Raji (cell line): ENCODE measurements around the gene ADAMTSL3.

Experiments used
- POLR2A ChIP-seq: IDR thresholded peaks from 2 replicates; pipeline ENCODE4 v1.6.1; 2011; ENCODE audit warnings: low read depth, low read length, control low read depth; ENCODE audit not compliant: insufficient read depth

ADAMTSL3 gene

DNA sequence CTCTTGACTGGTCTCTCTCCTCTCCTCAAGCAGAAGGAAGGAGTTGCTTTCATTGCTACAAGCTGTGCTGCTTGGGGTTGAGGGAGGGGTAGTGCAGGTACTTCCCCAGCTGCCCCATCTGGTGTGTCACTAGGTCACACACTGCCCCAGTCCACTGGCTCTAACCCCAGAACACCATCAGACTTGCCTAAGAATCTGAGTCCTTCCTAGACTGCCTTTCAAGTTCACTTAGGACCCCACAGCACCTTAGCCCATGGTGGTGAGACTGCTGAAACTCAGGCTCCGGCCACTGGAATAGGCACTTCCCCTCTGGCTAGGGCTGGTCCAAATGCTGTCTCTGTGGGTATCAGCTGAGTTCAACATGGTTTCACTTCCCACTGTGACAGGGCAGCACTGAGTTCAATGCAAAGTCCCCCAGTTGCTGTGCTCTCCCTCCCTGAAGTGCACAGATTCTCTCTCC is 301.9 kb downstream of the ADAMTSL3 start:
- TF ChIP-seq POLR2A, result no peak

DNA sequence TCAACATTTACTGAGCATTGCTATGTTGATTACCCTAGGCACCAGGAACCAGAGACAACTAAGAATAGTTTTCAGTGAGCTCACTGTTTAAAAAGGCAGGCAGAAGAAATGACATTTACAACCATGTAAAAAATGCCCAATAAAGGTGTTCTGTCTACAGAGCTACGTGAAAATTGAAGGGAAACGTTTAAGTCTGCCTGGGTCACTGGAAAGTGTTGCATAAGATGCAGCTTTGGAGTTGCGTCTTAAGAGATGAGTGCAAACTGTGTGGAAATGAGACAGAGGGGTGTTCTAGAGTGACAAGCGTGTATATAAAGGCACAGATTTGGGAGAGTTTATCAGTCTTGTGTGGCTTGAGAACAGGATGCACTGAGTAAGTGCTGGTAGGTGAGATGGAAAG is 303.0 kb downstream of the ADAMTSL3 start:
- TF ChIP-seq POLR2A, result no peak

DNA sequence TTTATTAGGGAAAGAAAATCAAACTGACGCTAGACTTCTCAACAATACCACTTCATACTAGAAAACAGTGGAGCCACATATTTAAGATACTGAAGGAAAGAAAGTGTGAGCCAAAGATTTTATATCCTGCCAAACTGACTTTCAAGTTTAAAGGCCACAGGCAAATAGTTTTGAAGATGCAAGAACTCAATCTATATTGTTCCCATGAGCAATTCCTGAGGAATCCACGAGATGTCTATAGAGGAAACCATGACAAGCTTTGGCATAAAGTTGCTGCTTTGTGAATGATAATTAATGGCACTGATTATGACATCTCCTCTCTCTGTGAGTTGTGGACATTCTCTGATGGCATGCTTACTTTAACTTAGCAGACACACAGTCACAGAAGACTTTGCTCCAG is 305.6 kb downstream of the ADAMTSL3 start:
- no peak for TF ChIP-seq POLR2A

DNA sequence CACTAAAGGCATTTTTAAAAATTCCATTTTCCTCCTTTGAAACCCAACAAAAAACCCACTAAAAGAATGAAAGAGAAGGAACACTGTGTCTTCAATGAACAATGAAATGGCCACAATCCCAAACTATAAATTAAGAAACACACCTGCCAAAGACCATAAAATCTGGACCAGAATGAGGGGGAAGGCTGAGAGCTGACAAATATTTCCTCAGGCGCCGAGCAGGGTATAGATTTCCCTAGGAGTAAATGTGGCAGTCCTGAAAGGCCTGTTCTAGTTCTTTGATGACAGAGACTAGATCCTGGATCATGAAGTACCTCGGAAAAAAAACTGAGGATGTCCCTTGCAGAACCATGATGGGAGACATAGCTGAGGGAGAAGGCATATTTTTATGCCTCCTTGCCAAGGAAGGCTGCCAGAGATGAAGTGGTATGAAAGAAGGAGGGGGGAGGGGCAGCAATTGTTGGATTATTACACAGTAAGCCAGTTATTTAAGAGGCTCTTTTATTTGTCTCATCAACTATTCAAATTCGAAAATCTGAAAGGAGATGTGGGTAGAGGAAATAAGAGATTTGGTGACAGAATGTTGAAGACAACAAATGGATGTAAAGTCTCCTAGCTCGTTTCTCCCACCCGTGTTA is 306.4 kb downstream of the ADAMTSL3 start:
- TF ChIP-seq POLR2A, result no peak

DNA sequence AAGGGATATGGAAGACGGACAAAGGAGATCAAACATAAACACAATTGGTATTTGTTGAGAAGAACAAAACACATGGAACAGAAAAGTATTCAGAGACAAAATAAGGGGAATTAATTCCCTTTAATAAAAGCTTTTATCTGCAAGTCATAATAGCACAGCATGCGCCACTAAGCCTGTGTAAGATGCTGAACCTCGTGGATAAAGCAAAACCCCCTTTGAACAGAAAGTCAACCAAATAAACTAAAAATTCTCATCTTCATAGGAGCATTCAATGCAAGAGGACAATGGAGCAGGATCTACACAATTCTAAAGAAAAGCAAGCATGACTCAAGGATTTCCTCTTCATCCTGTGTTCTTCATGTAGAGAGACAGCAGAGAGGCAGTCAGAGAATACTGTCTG is 307.4 kb downstream of the ADAMTSL3 start:
- no peak for TF ChIP-seq POLR2A

DNA sequence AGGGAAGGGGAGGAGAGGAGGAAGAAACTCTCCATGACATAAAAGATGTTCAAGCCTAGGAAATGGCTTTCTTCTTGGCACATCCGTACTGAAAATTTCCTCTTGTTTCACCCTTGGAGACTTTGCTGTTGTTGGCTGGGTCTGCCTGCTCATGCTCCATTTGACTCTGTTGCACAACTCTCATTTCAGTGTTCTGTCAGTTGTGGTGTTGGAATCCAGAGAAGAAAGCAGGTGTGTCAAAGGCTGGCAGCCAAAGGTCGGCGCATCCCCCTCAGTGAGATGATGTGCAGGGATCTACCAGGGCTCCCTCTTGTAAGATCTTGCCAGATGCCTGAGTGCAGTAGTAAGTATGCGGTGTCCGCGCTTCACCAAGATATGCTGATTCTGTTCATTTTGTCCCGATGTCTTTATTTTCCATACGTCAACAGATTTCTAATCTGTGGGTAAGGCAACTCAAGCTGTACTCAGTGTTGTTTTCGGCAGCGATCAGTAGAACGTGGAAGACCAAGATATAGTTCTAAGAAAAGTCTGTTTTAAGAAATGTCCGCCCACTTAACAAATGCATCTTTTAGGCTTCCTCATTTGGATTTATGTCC is 316.5 kb downstream of the ADAMTSL3 start:
- no peak for TF ChIP-seq POLR2A

DNA sequence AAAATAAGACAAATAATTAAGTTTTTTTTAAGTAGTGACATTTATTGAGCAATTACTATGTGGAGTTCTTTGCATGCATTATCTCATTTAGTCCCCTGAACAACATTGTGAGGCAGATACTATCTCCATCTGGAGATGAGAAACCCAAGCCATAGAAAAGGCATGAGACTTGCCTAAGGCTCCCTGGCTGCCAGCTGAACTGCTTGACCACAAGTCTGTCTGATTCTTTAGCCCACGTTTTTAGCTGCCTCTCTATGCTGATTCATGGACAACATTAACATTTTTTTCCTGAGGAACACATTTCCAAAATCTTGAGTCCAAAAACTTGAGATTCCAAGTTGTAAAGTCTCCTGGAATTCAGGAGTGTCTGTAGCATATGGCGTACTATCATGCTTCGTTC is 318.1 kb downstream of the ADAMTSL3 start:
- no peak for TF ChIP-seq POLR2A

DNA sequence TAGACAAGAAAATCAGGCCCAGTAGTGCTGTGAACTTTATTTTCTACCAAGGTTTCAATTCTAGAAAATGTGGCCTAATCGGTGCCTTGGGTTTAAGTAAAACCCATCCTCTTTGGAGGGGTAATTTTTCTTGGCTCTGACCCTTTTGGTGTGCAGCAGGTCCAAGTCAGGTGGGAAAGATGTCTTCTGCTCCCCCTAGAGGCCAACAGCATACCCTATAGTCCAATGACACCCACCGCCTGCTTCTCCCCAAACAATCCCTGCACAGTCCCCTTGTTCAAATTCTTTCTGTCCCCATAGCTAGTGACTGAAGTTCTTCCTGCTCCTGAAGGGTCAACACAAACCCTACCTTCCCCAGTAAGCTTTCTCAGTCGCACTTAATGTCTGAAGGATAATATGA is 319.9 kb downstream of the ADAMTSL3 start:
- no peak for TF ChIP-seq POLR2A

DNA sequence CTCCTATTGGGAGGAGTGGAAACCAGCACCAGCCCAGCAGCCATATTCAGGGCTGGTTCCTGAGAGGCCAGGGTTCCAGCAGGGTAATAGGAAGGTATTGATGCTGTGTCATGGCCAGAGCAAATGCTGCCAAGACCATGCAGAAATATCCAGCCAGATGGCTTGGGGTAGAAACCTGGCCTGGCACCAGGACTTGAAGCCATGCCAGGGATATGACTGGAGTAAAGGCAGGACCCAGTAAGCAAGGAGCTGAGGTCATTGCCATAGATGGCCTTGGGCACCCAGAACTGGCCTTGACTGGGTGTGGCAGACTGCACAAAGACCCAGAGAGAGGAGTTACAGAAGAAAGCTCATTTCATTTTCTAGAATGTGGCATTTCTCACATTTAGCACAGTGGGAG is 324.1 kb downstream of the ADAMTSL3 start:
- no peak for TF ChIP-seq POLR2A

DNA sequence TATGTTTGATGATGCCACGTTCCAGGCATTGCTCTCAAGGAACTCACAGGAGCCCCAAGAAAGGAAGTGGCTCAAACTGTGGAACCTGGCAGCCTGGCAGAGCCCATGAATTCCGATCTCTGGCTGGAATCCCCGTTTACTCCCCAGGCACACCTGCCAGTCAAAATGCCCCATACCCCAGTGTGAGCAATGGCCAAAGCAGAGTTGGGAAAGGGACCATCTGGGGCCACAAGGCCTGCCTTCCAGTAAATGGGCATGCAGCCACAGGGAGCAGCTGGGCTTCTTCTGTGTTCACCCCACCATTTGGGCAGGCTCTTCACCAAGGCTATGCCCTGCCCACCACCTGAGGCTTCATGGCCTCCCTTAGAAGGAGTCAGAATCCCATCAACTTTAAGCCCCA is 324.7 kb downstream of the ADAMTSL3 start:
- no peak for TF ChIP-seq POLR2A

DNA sequence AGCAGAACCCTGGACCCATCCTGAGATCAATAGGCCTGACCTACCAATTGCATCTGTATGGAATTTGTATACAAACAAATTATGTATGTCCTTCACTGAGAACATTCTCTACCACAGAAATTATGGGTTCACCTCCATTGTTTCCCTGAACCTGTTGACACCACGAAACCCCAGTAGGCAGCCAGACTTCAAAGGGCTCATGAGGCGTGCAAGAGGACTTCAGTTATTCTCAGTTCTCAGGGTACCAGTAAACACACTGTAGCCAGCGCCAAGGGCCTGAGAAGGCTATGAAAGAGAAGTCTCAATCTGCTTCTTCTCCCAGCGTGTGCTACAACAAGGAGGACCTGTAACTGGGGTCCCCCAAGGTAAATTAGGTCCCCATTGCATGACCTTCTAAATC is 326.7 kb downstream of the ADAMTSL3 start:
- no peak for TF ChIP-seq POLR2A

DNA sequence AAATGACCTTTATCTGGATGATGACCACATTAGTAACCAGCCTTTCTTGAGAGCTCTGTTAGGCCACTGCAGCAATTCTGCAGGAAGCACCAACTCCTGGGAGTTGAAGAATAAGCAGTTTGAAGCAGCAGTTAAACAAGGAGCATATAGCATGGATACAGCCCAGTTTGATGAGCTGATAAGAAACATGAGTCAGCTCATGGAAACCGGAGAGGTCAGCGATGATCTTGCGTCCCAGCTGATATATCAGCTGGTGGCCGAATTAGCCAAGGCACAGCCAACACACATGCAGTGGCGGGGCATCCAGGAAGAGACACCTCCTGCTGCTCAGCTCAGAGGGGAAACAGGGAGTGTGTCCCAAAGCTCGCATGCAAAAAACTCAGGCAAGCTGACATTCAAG is 328.8 kb downstream of the ADAMTSL3 start:
- no peak for TF ChIP-seq POLR2A

DNA sequence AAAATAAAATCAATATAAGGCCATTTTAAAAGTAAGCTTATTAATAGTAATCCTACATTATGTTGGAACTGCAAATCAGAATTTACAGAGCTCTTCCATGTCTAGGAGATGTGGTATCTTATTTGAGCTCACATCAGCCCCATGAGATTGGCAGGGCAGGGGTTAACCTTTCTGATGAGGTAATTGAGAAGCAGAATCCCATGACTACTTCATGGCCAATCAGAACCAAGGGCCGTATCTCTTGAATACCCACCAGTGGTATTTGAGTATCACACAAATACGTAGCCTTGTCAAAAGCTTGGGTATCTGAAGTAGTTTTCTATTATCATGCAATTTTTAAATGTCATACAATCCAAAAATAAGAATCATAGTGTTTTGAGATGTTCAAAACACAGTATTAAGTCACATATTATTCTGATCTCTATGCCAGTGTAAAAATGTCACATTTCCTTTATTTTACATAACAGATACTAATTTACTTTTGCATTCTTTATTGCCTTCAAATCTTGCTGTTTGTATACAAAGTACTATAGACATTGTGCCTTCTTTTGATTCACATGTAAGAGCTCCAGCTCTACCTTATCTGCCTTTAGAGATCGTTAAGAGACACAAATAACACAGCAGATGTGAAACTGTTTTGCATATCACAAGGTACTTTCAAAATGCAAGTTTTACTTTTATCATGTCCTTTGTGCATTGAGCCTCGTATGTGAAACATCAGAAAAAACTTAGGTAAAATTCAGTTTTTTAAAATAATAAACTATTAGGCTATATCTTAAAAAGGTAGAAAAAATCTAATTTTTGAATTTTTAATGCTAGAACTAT is 329.9 kb downstream of the ADAMTSL3 start:
- TF ChIP-seq POLR2A, result no peak

DNA sequence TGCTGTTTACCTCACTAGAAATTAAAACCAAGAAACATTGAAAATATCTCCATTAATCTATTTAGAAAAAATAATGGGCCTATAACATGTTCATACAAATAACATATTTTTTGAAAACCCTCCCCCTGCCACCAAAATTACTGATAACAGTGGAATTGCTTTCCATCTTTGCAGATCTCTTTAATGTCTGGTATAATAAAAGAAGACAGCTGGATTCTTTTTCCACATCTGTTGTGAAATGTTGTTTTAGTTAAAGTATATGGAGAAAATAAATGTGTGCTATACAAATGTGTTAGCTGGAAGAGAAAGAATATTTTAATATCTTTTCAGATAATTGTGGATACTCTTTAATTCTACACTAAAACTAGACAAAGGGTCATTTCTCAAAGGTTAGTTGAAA is 330.7 kb downstream of the ADAMTSL3 start:
- no peak for TF ChIP-seq POLR2A

DNA sequence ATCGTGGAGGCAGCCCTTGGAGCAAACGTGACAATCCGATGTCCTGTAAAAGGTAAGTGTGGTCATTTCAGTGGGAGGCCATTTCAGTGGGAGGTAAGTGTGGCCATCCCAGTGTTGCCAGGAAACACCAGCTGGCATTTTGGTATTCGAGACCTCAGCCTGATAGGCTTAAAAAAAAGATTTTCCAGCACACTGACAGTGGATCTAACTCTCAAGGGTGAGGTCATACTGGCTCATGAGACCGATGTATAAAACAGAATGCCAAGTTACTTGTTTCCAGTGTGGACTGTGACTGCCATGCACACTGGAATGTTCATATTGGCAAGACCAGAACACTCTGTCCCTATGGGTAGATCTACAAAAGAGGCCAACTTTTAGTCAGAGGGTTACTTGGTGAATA is 337.2 kb downstream of the ADAMTSL3 start:
- no peak for TF ChIP-seq POLR2A
